Caco-2 (cell line): ENCODE data around the gene PIM3. TPM values are rescaled to one million over a fixed set of nuclear protein-coding genes. Genes with fewer than 3 reads are reported as not detected.

Source experiments
- BruUV-seq: library from RNA; stranded (reverse); fragments of 400-500 nt; replicated peaks from 2 replicates; lab custom pipeline; 2021; lab: Mats Ljungman, UMichigan
- CTCF ChIA-PET: fragments of 300-600 bp; sonication (Branson Sonifier 250); formaldehyde crosslinking; loops from one replicate; lab custom pipeline; 2022; ENCODE audit warnings: antibody characterized with exemption; lab: Charles Lee
- POLR2A ChIA-PET: fragments of 300-600 bp; sonication (Branson Sonifier 250); formaldehyde crosslinking; loops from one replicate; lab custom pipeline; 2022; ENCODE audit warnings: antibody characterized with exemption; lab: Charles Lee
- DNase-seq, 2 experiments: peaks; one replicate each; pipeline versions ENCODE4 v3.0.0 to v3.0.0-alpha.2; 2020 to 2022
- H3K27me3 ChIP-seq: replicated peaks from 2 replicates; pipeline ENCODE4 v1.6.0; 2011; ENCODE audit warnings: low read length; ENCODE audit not compliant: control insufficient read depth, insufficient read depth
- H3K36me3 ChIP-seq: 2 replicates; pipeline ENCODE4 v1.5.1; 2011; ENCODE audit warnings: low read length; ENCODE audit not compliant: control insufficient read depth, insufficient read depth
- H3K4me1 ChIP-seq: fragments of 250-450 bp; sonication (Bioruptor Pico); 2 replicates; pipeline ENCODE4 v1.5.1; 2020; ENCODE audit warnings: mild to moderate bottlenecking
- H3K4me3 ChIP-seq: 2 replicates; pipeline ENCODE4 v1.5.1; 2011; ENCODE audit warnings: low read depth, mild to moderate bottlenecking, control low read depth, low read length
- H3K9me3 ChIP-seq: fragments of 250-450 bp; sonication (Bioruptor Pico); 2 replicates; pipeline ENCODE4 v1.5.1; 2020; ENCODE audit warnings: mild to moderate bottlenecking, moderate library complexity
- H3K27ac Mint-ChIP-seq: one replicate; pipeline ENCODE4 v1.8.0; 2022; ENCODE audit warnings: mixed read lengths; ENCODE audit not compliant: unreplicated experiment
- H3K27me3 Mint-ChIP-seq: one replicate; pipeline ENCODE4 v1.8.0; 2022; ENCODE audit warnings: mixed read lengths; ENCODE audit not compliant: insufficient read depth, unreplicated experiment
- H3K36me3 Mint-ChIP-seq: one replicate; pipeline ENCODE4 v1.8.0; 2022; ENCODE audit warnings: mild to moderate bottlenecking, mixed read lengths; ENCODE audit not compliant: insufficient read depth, unreplicated experiment
- H3K4me1 Mint-ChIP-seq: one replicate; pipeline ENCODE4 v1.8.0; 2022; ENCODE audit warnings: low read depth, mixed read lengths; ENCODE audit not compliant: unreplicated experiment
- H3K4me3 Mint-ChIP-seq: one replicate; pipeline ENCODE4 v1.8.0; 2022; ENCODE audit warnings: mild to moderate bottlenecking, moderate library complexity, mixed read lengths; ENCODE audit not compliant: unreplicated experiment
- H3K9me3 Mint-ChIP-seq: one replicate; pipeline ENCODE4 v1.8.0; 2022; ENCODE audit warnings: mixed read lengths; ENCODE audit not compliant: unreplicated experiment
- intact Hi-C: fragments of 100-400 bp; cut with micrococcal nuclease; formaldehyde crosslinking; loops from one replicate; pipeline ENCODE4 v1.10.0; 2022; ENCODE audit not compliant: unreplicated experiment
- total RNA-seq: library from RNA; stranded (reverse); gene quantifications from 2 replicates; pipeline ENCODE4 v1.2.3, GENCODE V29; 2022
- TF ChIP-seq, protein P1 (sequence below), 2 experiments: fragments of 200-600 bp in 1 of 2; IDR thresholded peaks; 1 replicate in 1 of 2; 2 replicates in 1 of 2; pipeline versions ENCODE4 v1.5.1 to v1.8.0; 2011 to 2022; ENCODE audit warnings: antibody characterized with exemption in 1 of 2, control low read depth in 1 of 2, inconsistent platforms in 1 of 2, low read depth in 1 of 2, low read length in 1 of 2, mild to moderate bottlenecking in 1 of 2, moderate library complexity in 1 of 2; ENCODE audit not compliant: insufficient read depth in 1 of 2, severe bottlenecking in 1 of 2, unreplicated experiment in 1 of 2

PIM3 gene
- total RNA-seq, 1 experiment from 2014 or later, result 39.6 TPM

DNA sequence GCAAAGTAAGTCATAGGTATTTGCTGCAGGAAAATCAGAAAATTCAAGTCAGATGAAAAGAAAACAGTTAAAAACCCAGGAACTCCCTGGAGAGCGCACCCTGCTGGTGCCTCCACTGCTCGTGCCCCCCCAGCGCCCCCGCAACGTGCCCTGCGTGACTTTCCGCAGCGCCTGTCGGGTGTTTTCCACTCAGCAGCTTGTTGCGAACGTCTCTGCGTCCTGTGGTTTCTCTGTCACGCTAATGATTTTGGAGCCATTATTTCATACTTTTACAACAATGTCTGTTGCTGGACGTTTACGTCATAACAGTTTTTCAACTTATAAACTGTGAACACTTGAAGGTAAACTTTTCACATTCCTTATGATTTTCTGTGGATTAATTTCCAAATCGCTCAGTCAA lies 37.1 kb upstream of the PIM3 start:
- POLR2A ChIA-PET, result no interaction called here

DNA sequence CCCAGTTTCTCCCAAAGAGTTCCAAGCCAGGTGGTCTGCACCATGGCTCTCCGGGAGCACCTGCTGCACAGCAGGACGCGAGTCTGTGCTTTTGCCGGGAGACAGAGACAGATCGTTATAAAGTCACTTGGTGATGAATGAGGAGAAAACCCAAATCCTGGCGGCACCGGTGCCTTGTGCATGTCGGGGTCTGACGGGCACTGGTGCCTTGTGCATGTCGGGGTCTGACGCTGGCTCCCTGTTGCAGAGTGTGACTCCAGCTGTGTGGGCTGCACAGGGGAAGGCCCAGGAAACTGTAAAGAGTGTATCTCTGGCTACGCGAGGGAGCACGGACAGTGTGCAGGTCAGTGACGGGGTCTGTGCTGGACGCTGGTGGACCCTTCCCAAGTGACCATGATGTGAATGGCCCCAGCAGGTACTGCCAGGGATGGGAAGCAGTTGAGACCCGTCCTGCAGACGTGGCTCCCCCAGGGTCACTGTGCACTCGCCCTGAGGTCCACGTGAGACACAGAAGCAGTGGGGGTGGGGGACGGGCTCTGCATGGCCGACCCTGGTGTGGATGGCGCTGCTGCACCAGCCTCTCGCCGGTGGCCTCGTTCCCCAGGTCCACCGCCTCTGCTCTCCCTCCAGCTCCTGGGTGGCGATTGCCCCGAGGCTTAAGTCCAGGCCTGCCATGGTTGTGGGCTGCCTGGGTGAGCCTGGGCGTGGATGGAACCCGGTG lies 36.3 kb upstream of the PIM3 start:
- Histone ChIP-seq H3K4me3 (no peak overlapping the region), H3K4me1 (0 out of 2 replicates have a peak, but pooled peaks cover 2% of the 10 kb centered on the region), H3K27me3 (no peaks in the 10 kb centered on the region), H3K36me3 (no peaks in the 10 kb centered on the region), H3K9me3 (no peaks in the 10 kb centered on the region)
- BruUV-seq, result no TSS peak
- ChIA-PET CTCF (no interaction called here), POLR2A (no interaction called here)
- Mint-ChIP-seq H3K9me3 (no peaks in the 10 kb centered on the region), H3K4me3 (no peak overlapping the region), H3K36me3 (peaks cover 4% of the 10 kb centered on the region), H3K4me1 (no peaks in the 10 kb centered on the region), H3K27me3 (no peaks in the 10 kb centered on the region), H3K27ac (no peak overlapping the region)
- no peak for DNase-seq
- TF ChIP-seq, protein P1, sequence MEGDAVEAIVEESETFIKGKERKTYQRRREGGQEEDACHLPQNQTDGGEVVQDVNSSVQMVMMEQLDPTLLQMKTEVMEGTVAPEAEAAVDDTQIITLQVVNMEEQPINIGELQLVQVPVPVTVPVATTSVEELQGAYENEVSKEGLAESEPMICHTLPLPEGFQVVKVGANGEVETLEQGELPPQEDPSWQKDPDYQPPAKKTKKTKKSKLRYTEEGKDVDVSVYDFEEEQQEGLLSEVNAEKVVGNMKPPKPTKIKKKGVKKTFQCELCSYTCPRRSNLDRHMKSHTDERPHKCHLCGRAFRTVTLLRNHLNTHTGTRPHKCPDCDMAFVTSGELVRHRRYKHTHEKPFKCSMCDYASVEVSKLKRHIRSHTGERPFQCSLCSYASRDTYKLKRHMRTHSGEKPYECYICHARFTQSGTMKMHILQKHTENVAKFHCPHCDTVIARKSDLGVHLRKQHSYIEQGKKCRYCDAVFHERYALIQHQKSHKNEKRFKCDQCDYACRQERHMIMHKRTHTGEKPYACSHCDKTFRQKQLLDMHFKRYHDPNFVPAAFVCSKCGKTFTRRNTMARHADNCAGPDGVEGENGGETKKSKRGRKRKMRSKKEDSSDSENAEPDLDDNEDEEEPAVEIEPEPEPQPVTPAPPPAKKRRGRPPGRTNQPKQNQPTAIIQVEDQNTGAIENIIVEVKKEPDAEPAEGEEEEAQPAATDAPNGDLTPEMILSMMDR (IDR thresholded peaks at IDR 0.05; ENCODE audit: insufficient read depth in 1 of 2, low read depth in 1 of 2, low read length in 1 of 2, severe bottlenecking in 1 of 2, unreplicated experiment in 1 of 2), result no peak
- intact Hi-C loops, result no loop called here

More for the DNA sequence above, 37.1 kb upstream of the PIM3 start:
- no peak for DNase-seq
- Mint-ChIP-seq H3K4me3 (no peak overlapping the region), H3K27me3 (no peaks in the 10 kb centered on the region), H3K36me3 (peaks cover 9% of the 10 kb centered on the region), H3K27ac (no peak overlapping the region), H3K9me3 (no peaks in the 10 kb centered on the region), H3K4me1 (no peaks in the 10 kb centered on the region)
- intact Hi-C loops, result no loop called here
- no peaks in the 10 kb centered on the region for H3K36me3 ChIP-seq
- H3K27me3 ChIP-seq, result no peaks in the 10 kb centered on the region
- no peak overlapping the region for H3K4me3 ChIP-seq
- H3K9me3 ChIP-seq, result no peaks in the 10 kb centered on the region
- no TSS peak for BruUV-seq
- CTCF ChIA-PET, result no interaction called here
- H3K4me1 ChIP-seq, result 0 out of 2 replicates have a peak, but pooled peaks cover 5% of the 10 kb centered on the region
- TF ChIP-seq, protein P1 (IDR thresholded peaks at IDR 0.05; ENCODE audit: insufficient read depth in 1 of 2, low read depth in 1 of 2, low read length in 1 of 2, severe bottlenecking in 1 of 2, unreplicated experiment in 1 of 2), result peak in 1 of 2 experiments; percentile 13

DNA sequence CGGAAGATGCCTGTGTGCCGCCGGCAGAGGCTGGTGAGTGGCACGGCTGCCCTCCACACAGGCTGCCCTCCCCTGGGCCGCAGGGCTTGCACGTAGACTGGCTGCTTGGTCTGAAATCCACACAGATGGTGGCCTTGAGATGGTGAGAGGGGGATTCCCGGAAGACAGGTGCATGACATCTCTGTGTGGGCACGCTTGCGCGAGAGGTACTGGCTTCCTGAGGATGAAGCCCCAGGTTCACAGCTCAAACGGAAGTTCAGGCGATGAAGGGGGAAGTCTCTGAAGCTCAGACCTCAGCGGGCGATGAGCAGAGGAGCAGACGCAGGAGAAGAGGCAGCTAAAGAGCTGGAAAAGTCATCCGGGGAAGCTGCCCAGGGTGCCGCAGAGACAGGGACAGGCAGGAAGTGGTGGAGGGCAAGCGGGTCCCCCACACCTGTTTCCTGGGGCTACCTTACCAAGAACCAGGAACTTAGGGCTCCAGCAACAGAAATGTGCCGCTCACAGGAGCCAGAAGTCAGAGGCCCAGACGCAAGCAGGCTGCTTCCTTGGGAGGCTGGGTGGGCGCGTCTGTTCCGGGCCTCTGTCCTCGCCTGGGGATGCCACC lies 34.9 kb upstream of the PIM3 start:
- H3K4me3 Mint-ChIP-seq, result no peak overlapping the region
- H3K27me3 Mint-ChIP-seq, result no peaks in the 10 kb centered on the region
- H3K36me3 ChIP-seq, result no peaks in the 10 kb centered on the region
- no peaks in the 10 kb centered on the region for H3K4me1 Mint-ChIP-seq
- ChIA-PET CTCF (no interaction called here), POLR2A (no interaction called here)
- no peaks in the 10 kb centered on the region for H3K36me3 Mint-ChIP-seq
- H3K4me3 ChIP-seq, result no peak overlapping the region
- H3K9me3 ChIP-seq, result no peaks in the 10 kb centered on the region
- no peak for DNase-seq
- no TSS peak for BruUV-seq
- no peak overlapping the region for H3K27ac Mint-ChIP-seq
- no peaks in the 10 kb centered on the region for H3K9me3 Mint-ChIP-seq
- intact Hi-C loops, result no loop called here
- no peaks in the 10 kb centered on the region for H3K27me3 ChIP-seq
- H3K4me1 ChIP-seq, result no peaks in the 10 kb centered on the region
- TF ChIP-seq, protein P1 (IDR thresholded peaks at IDR 0.05; ENCODE audit: insufficient read depth in 1 of 2, low read depth in 1 of 2, low read length in 1 of 2, severe bottlenecking in 1 of 2, unreplicated experiment in 1 of 2), result no peak
